Right lobe of liver (tissue), 6 donors: Measurements from ENCODE around the gene SPEM3. TPM values are rescaled to one million over a fixed set of nuclear protein-coding genes. Genes with fewer than 3 reads are reported as not detected.

Experiments used
- ATAC-seq, 4 donors: fragments of 200-7000 bp; cut with Tn5 transposase; one replicate each; pipeline ENCODE4 v1.9.1; 2020; ENCODE audit warnings: mild to moderate bottlenecking in 4 of 4, moderate library complexity in 4 of 4
- DNase-seq, 3 donors: peaks; one replicate each; pipeline ENCODE4 v3.0.0-alpha.2; 2020
- H3K27ac ChIP-seq, 3 donors: fragments of 200-600 bp; one replicate each; pipeline ENCODE4 v1.8.0; 2022
- H3K27me3 ChIP-seq, 2 donors: fragments of 200-600 bp; one replicate each; pipeline ENCODE4 v1.8.0; 2022
- H3K36me3 ChIP-seq, 4 donors: fragments of 200-600 bp; sonication (generic) in 1 of 4; one replicate each; pipeline versions ENCODE4 v1.5.1 to v1.8.0; 2017 to 2022; ENCODE audit warnings: control low read depth in 1 of 4
- H3K4me1 ChIP-seq, 4 donors: fragments of 200-600 bp; sonication (generic) in 1 of 4; one replicate each; pipeline versions ENCODE4 v1.5.1 to v1.8.0; 2017 to 2022; ENCODE audit warnings: control low read depth in 1 of 4
- H3K4me3 ChIP-seq, 3 donors: fragments of 200-600 bp; one replicate each; pipeline ENCODE4 v1.8.0; 2022
- H3K9me3 ChIP-seq, 4 donors: fragments of 200-600 bp; sonication (generic) in 1 of 4; one replicate each; pipeline versions ENCODE4 v1.5.1 to v1.8.0; 2017 to 2022; ENCODE audit warnings: control low read depth in 1 of 4
- POLR2A ChIP-seq: fragments of 450-650 bp; IDR thresholded peaks from one replicate; pipeline ENCODE4 v1.6.1; 2017; ENCODE audit warnings: antibody characterized with exemption, mild to moderate bottlenecking
- WGBS: methylation state at CpG from one replicate; pipeline ENCODE4 v1.1.6; 2018; ENCODE audit warnings: low coverage, low lambda C conversion rate; ENCODE audit not compliant: insufficient coverage; ENCODE audit errors: missing lambda C conversion rate; 5-methylcytosine and 5-hydroxymethylcytosine counted together
- intact Hi-C, 2 donors: fragments of 100-400 bp; cut with DNase I; formaldehyde crosslinking; loops; one replicate each; pipeline versions ENCODE4 v1.11.2 to v1.14.1; 2022
- total RNA-seq, 6 experiments: library from RNA; depleted of rRNA in 2 of 6; stranded (reverse); fragments of >200 nt in 2 of 6; fragmentation: NEBNext Ultra II Directional in 3 of 6; extraction: Animal tissue kit (Norgen Biotek cat#: 25700) in 3 of 6; gene quantifications; one replicate each; pipeline versions ENCODE4 v1.1.0 to v1.2.4, GENCODE V29; 2016 to 2023
- TF ChIP-seq, protein P1 (sequence below), 4 donors: fragments of 200-600 bp in 3 of 4; fragments of 450-650 bp in 1 of 4; IDR thresholded peaks; one replicate each; pipeline versions ENCODE4 v1.5.1 to v1.8.0; 2016 to 2022; ENCODE audit warnings: antibody characterized with exemption in 4 of 4, mild to moderate bottlenecking in 2 of 4
- donor health status: DM: no; HTN: yes; CAD: no.
- donor health status: DM: no; HTN: no; CAD: no.
- donor health status: DM: no; HTN: no; CAD: no.
- donor health status: DM: no; HTN: yes; CAD: no.
- donor health status: DM: no; HTN: yes; CAD: no.

The SPEM3 gene
- total RNA-seq, 6 experiments from 2014 or later, result not detected

DNA sequence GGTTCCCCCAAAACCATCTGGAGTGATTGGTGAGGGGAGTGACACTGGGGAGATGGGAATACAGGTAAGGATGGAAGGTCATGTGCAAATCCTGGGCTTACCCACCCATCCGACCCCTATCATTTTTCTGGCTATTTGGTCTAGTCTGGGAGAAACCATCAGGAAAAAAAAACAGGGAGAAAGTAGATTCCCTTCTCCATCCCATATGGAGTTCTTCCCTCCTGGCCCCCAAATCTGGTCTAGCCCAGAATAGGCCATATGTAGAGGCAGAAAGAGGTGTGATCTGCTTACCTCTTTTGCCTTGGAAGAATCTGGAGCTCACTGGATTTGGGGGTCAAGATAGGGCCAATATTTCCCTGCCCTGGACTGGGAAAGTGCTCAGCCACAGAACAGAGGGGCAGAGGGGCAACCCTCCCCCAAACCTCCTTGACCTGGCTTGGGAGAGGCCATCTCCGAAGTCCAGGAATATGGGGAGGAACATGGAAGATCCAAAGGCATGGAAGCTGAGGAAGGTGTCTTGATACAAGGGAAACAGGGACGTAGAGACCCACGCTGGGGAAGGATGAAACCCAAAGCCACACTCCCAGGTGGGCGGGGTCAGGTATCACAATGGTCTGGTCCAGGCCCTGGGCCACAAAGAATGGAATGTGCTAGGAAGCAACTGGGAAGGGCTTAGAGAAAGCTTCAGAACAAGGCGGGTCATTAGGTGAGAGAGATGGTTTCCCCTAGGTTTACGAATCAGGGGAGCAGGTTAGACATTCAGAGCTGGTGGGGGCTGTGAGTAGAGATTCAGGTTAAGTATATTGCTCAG lies 32.4 kb downstream of the SPEM3 start:
- ATAC-seq, result no peak
- no peaks in the 10 kb centered on the region for H3K4me1 ChIP-seq
- no peak overlapping the region for H3K4me3 ChIP-seq
- H3K9me3 ChIP-seq, result no peaks in the 10 kb centered on the region
- no peak for TF ChIP-seq POLR2A
- TF ChIP-seq, protein P1, sequence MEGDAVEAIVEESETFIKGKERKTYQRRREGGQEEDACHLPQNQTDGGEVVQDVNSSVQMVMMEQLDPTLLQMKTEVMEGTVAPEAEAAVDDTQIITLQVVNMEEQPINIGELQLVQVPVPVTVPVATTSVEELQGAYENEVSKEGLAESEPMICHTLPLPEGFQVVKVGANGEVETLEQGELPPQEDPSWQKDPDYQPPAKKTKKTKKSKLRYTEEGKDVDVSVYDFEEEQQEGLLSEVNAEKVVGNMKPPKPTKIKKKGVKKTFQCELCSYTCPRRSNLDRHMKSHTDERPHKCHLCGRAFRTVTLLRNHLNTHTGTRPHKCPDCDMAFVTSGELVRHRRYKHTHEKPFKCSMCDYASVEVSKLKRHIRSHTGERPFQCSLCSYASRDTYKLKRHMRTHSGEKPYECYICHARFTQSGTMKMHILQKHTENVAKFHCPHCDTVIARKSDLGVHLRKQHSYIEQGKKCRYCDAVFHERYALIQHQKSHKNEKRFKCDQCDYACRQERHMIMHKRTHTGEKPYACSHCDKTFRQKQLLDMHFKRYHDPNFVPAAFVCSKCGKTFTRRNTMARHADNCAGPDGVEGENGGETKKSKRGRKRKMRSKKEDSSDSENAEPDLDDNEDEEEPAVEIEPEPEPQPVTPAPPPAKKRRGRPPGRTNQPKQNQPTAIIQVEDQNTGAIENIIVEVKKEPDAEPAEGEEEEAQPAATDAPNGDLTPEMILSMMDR (IDR thresholded peaks at IDR 0.05), result no peak
- H3K27ac ChIP-seq, result no peak overlapping the region
- H3K27me3 ChIP-seq, result no peaks in the 10 kb centered on the region
- intact Hi-C loops, result no loop called here
- peaks cover 0 to 3% (median 0%) of the 10 kb centered on the region in 4 donors for H3K36me3 ChIP-seq
- WGBS, result 97% methylated on average over 6 of the region's 7 CpGs
- DNase-seq, result no peak

DNA sequence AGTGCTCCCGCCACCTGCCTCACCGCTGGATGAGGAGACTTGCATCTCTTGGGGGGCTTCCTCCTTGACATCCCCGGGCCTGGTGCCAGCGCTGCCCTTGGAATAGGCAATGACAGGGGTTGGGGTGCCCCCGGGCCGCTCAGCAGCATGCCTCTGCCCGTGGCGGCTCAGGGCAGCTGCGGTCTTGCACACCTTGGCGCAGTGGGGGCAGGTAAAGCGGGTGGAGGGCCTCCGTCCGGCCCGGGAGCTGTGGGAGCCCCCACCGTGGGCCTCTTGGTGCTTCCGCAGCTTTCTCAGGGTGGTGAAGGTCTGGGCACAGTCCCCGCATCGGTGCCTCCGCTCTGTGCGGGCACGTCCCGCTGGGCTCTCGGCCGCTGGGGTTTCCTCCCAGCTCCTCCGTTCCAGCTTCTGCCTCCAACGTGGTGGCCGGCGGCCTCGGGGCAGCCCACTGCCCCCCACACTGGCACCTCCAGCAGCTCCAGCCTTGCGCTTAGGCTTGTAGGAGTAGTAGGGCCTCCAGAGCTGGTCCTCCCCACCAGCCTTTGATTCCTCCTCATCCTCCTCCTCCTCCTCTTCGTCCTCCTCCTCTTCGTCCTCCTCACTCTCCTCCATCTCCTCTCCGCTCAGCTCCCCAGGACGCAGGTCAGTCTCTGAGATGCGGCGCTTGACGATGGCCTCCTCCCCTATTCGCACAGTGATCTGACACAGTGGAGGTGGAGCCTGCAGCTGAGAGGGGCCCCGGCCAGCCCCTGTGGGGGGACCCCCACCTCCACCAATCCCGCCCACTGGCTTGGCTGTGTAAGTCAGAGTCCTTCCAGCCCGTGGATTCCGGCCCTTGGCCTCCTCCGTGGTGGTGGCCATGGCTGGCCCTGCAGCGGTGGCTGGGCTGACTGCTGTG lies 34.1 kb downstream of the SPEM3 start:
- WGBS, result 87% methylated on average over 4 of the region's 44 CpGs
- intact Hi-C loops, result no loop called here
- H3K36me3 ChIP-seq, result peaks cover 0 to 3% (median 0%) of the 10 kb centered on the region in 4 donors

DNA sequence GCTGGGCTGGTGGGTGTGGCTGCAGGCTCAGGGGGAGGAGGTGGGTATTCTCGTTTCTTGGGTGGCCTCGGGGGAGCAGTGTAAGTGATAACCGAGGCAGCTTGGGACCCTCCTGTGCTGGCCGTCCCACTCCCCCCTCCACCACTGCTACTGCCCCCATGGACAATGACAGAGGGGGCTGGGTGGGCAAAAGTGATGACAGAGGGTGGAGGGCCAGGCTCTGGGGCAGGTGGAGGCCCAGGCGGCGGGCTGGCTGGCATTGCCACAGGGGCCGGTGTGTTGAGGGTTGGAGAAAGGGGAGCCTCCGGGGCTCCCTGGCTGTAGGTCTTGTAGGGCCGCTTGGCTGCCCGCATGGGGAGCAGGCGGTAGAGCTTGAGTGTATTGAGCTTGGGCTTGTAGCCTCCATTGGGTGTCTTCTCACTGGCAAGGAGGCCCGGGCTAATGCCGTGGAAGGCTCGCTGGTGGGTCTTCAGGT lies 34.8 kb downstream of the SPEM3 start:
- Histone ChIP-seq H3K9me3 (no peaks in the 10 kb centered on the region), H3K27ac (no peak overlapping the region), H3K4me3 (no peak overlapping the region), H3K27me3 (no peaks in the 10 kb centered on the region), H3K4me1 (peaks cover 0 to 13% (median 6%) of the 10 kb centered on the region in 4 donors), H3K36me3 (peaks cover 0 to 3% (median 0%) of the 10 kb centered on the region in 4 donors)
- 100% methylated on average over 3 of the region's 14 CpGs for WGBS
- no peak for DNase-seq
- intact Hi-C loops, result no loop called here
- no peak for ATAC-seq
- TF ChIP-seq, protein P1 (IDR thresholded peaks at IDR 0.05), result no peak
- no peak for TF ChIP-seq POLR2A

More for the DNA sequence above, 34.1 kb downstream of the SPEM3 start:
- no peaks in the 10 kb centered on the region for H3K9me3 ChIP-seq
- TF ChIP-seq, protein P1 (IDR thresholded peaks at IDR 0.05), result no peak
- TF ChIP-seq POLR2A, result no peak
- H3K4me3 ChIP-seq, result no peak overlapping the region
- peaks cover 0 to 12% (median 6%) of the 10 kb centered on the region in 4 donors for H3K4me1 ChIP-seq
- H3K27ac ChIP-seq, result no peak overlapping the region
- DNase-seq, result peak in 1 of 3 donors; percentile 55
- ATAC-seq, result no peak
- no peaks in the 10 kb centered on the region for H3K27me3 ChIP-seq

DNA sequence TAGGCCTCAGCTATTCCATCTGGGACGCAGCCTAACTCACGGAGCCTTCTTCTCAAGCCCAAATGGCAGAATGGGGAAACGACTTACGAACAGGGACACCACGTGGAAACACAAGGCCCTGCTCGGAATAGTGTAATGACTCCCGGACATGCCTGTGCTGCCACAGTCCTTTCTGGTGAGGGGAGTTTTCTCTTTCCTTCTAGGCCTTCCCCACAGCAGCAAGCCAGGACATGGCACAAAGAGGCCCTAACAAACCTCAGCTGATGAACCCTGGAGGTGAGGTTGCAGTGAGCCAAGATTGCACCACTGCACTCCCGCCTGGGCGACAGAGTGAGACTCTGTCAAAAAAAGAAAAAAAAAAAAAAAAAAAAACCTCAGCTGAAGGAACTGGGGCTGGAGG lies 35.4 kb downstream of the SPEM3 start:
- ATAC-seq (no peak), DNase-seq (no peak)
- peaks cover 0 to 3% (median 0%) of the 10 kb centered on the region in 4 donors for H3K36me3 ChIP-seq
- no peaks in the 10 kb centered on the region for H3K9me3 ChIP-seq
- 93% methylated on average over 6 of the region's 9 CpGs for WGBS
- no peak overlapping the region for H3K27ac ChIP-seq
- no peak for TF ChIP-seq POLR2A
- TF ChIP-seq, protein P1 (IDR thresholded peaks at IDR 0.05), result no peak
- intact Hi-C loops, result no loop called here
- H3K4me1 ChIP-seq, result peaks cover 0 to 18% (median 6%) of the 10 kb centered on the region in 4 donors
- no peak overlapping the region for H3K4me3 ChIP-seq
- no peaks in the 10 kb centered on the region for H3K27me3 ChIP-seq
